GM18511 (cell line): Measurements from ENCODE around the gene F10.

ENCODE experiments used
- ATAC-seq: cut with Tn5 transposase; IDR thresholded peaks from one replicate; pipeline ENCODE4 v1.9.1; 2021; ENCODE audit warnings: mild to moderate bottlenecking, moderate library complexity; ENCODE audit not compliant: unreplicated experiment

The F10 gene

DNA sequence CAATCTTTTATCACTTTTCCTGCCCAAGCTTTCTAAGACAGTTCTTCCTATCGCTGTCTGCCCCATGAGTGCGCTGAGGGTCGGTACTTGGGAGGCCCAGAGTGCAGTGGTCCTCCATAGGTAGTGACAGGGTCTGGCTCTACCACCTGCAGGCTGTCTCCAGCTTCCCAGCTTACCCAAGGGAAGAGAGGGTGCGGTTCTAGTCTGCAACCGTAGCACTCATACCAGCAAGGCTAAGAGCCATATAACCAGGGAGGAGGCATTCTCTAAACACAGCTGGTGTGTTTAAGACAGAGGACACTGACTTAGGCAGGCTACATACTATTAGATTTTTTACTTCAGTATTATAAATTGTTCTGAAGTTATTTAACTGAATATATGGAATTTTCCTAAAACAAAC is 44.1 kb downstream of the F10 start:
- ATAC-seq = no peak

DNA sequence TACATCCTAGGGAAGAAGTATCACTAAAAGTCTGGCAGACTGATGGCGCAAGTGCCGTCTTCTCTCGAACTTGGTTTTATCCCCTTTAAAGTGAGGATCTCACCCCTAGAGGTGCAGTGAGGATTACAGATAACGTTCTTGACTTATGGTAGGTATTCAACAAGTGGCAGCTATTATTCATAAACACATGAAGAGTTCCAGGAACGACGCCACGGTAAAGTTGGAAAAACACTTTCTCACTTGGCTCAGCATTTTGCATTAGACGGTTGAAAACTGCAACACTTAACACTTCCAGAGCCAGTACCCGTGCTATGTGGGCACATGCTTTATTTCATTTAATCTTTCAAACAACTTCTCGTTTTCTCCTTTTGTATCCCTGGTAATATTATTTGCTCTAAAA is 44.6 kb downstream of the F10 start:
- no peak for ATAC-seq

DNA sequence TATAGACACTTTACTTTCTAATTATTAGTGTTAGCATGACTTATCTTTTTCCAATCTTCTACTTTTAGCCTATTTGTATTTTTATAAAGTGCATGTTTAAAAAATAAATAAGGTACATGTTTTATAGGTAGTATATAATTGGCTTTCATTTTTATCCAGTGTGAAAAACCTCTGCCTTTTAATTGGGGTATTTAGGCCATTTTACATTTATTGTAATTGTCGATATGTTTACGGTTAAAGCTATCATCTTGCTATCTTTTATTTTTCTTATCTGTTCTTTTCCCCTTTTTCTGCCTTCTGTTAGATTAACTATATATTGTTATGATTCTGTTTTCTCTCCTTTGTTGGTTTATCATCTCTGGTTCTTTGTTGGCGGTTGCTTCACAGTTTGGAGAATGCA is 45.0 kb downstream of the F10 start:
- ATAC-seq = no peak

DNA sequence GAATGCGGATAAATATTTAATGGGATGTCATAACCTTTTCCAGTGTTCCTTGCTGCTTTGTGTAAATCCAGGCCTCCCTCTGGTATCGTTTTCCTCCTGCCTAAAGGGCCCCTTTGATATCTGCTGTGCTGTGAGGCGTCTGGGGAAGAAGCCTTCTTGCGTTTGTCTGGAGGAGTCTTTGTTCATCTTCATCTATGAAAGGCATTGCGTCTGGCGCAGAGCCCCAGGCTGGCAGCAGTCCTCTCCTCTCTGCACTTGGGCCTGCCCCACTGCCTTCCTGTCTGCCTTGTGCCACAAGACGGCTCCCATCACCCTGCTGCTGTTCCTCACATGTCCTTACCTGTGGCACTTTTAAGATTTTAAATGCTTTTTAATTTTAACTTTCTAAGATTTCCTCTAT is 45.6 kb downstream of the F10 start:
- no peak for ATAC-seq

DNA sequence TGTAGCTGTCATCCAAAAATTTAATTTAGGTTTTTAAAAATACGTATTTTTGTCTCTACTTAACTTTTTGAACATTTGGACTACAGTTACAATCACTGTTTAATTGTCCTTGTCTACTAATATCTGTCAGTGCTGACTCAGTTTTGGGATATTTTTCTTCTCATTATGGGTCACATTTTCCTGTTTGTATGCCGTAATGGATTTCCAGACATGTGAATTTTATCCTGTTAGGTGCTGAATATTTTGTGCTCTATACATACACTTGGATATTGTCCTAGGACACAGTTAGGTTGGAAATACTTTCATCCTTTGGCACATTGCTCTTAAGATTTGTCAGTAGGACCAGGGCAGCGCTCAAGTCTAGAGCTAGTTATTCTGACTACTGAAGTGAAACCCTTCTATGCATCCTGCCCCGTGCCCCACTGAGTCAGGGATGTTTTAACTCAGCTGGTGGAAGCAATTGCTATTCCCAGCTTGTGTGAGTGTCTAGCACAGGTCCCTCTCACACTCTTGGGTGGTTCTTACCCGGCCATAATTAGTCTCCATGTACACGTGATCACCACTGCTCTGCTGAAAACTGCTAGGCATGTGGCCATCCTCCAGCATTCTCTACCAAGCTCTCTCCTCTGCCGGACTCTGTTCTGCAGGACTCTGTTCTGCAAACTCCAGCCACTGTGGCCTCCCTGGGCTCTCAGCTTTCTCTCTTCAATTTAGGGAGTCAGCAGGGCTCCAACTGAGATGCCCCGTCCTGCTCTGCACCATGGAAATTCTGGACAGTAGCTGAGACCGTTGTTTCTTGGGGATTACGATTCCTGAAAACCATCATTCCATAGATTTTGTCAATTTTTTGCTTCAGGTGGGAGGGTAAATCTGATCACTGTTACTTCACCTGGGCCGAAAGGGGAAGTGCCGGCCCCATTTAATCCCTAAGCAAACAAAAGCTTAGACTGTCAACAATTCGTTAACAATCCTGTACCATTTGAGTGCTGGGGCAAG is 47.0 kb downstream of the F10 start:
- ATAC-seq = no peak

DNA sequence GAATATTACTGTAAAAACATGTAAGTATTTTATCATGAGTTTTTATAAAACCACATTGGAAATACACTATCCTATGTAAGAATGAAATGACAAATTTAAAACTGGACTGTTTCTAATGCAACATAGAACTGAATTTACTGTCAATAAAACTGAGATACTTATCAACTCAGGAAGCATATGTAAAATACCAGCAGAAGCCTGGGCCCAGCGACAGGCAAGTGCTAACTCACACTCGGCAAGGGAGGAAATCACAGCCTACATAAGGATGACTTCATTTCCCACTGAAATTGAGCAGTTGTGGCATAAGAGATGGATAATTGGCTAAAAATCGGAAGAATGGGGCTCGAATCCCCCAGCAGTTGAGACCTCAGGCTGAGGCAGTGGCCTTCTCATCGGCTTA is 47.9 kb downstream of the F10 start:
- ATAC-seq = no peak

DNA sequence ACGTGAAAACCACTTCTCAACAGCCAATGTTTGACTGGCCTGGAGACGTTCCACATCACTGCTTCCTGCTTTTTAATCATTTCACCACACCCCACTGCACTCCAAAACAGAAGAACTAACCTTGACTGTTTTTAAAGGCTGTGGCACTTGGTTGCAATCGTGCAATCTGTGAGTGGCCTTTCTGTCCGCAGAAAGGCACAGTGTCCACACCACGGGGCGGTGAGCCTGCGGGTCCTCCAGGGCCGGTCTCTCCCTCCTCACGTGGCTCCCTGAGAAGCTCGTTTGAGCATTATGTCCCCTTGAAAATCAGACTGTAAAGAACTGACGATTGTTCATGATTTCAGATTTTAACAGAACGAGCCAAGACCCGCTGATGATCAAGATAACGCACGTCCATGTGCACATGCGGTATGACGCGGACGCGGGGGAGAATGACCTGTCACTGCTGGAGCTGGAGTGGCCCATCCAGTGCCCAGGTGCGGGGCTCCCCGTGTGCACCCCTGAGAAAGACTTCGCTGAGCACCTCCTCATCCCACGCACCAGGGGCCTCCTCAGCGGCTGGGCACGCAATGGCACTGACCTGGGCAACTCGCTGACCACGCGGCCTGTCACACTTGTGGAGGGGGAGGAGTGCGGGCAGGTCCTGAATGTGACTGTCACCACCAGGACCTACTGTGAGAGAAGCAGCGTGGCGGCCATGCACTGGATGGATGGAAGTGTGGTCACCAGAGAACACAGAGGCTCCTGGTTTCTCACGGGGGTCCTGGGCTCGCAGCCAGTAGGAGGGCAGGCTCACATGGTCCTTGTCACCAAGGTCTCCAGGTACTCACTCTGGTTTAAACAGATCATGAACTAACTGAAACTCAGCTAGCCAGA is 48.9 kb downstream of the F10 start:
- no peak for ATAC-seq

DNA sequence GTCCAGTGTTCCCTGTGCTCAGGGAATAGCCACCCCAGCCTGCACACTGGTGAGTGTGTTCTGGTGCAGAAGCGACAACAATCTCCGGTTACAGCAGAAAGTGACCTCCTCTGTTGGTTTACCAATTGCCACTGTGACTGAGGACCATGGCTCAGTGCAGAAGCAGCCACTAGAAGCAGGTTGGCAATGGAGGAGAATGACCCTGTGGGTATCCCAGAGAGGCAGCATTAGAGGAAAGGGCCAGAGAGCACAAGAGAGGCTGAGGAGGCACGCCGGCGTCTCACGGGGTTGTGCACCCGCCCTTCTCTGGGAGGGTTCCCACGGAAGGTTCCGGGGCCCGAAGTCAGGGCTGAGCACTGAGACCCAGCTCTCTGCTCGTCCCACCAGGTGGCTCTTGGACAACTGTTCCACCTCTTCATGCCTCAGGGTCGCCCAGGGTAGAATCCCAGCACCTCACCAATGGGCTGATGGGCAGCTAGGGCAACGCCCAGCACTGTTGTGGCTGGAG is 49.9 kb downstream of the F10 start:
- no peak for ATAC-seq

DNA sequence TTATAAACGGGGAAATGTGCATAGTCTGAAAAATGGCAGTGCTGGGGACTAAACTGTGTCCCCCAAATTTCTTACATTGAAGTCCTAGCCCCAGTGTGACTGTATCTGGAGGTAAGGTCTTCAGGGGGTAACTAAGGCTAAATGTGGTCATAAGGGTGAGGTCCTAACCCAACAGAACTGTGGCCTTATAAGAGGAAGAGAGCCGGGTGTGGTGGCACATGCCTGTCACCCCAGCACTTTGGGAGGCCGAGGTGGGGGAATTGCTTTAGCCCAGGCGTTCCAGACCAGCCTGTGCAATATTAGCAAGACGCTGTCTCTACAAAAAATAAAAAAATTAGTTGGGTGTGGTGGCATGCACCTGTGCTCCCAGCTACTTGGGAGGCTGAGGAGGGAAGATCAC is 53.7 kb downstream of the F10 start:
- ATAC-seq = no peak

DNA sequence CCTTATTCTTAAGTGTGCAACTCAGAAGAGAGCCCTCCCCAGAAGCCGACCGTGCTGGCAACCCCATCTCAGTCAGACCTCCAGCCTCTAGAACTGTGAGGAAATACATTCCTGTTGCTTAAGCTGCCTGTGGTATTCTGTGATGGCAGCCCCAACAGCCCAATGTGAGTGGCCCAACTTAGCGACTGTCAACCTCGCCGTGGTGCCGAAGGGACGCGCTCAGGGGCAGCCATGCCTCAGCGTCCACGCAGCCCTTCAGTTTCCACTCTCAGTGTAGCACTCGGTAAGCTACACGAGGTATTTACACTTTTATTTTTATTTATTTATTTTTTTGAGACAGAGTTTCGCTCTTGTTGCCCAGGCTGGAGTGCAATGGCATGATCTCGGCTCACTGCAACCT is 54.2 kb downstream of the F10 start:
- ATAC-seq = no peak

DNA sequence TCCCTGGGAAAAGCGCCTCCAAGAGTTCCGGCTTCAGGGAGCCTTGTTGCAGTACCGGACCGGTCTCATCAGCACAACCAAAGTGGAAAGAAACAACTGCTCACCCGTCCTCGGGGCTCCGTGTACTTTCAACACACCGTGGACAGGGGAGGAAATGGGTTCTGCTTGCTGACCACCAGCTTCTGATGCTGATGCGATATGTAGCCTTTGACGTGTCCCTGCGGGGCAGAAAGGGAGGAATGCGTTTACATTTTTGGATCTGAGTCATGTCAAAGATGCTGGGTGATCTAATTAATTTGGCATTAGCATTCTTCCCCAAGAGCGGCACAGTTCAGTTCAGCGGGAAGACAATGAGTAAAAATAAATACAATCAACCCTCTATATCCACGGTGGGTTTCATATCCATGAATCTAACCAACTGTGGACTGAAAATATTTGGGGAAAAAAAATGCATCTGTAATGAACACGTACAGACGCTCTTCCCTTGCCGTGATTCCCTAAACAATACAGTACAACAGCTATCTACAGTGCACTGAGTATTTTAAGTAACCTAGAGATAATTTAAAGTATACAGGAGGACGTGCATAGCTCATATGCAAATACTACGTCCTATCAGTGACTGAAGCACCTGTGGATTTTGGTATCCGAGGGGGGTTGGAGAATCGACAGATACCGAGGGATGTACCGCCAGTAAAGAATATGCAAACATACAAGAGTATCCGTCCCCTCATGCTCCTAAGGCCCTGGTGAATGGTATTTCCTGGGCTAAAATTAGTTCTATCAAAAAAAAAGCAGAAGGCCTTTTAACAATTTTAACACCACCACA is 55.7 kb downstream of the F10 start:
- ATAC-seq = no peak

DNA sequence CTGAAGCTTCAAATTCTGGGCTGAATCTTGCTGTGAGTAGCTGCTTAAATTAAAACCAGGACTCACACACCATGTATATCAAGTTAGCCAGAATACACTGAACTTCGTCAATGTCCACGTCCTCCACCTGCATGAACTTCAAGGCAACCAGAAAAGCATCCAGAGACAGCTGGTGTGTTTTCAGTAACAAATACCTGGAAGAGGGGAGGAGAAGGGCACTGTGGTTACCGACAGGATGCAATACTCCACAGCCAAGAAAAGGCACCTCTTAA is 56.2 kb downstream of the F10 start:
- ATAC-seq = no peak

DNA sequence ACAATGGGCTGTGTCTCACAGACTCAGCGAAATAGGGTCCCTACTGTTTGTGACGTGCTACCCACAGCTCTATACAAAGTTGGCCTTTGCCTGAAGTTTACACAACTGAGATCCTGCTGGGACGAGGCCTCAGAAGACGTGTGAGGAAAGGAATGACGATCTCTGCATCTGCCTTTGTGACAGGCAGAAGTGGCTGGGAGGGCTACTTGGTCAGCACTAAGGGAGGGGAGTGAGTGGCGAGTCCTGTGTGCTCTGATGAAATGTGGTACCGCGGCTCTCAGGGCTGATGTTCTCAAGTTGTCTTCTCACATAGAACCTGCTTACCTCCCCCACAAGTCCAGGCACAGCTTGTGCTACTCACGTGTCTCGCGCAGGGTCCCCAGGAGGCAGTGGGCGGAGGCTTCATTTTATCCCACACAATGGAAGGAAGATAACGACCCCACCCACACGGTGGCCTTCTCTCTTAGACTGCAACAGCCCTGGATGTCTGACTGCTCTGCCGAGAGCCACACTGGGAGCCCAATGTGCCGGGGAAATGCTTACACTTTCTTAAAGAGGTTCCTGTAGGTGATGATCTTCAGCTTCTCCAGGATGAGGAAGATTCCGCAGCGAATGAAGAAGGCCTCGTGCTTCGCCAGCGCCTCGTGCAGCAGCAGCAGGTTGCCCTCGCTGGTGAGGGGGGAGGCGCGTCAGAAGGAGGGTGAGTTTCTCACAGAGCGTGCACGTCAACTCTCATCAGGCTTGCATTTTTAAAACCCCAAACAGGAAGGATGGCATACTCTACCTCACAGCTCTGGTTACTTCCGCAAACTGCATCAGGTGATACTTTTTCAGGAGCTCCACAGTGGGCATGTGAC is 57.0 kb downstream of the F10 start:
- no peak for ATAC-seq

DNA sequence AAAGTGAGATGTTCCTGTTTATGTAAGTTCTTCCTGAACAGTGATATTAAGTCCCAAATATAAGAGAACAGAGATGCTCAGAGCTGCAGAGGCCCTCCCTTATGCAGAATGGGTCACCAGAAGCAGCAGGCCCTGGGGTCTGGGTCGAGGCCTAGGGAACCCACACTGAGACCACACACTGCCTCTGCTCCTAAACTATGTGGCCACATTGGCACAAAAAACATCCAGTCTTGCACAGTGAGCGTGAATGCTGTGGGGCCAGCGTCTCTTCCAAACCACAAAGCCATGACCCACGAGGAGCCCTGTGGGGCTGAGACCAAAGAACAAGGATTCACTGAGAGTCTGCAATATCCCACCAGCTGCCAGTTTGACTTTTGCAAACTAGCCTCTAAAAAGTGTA is 59.4 kb downstream of the F10 start:
- no peak for ATAC-seq

DNA sequence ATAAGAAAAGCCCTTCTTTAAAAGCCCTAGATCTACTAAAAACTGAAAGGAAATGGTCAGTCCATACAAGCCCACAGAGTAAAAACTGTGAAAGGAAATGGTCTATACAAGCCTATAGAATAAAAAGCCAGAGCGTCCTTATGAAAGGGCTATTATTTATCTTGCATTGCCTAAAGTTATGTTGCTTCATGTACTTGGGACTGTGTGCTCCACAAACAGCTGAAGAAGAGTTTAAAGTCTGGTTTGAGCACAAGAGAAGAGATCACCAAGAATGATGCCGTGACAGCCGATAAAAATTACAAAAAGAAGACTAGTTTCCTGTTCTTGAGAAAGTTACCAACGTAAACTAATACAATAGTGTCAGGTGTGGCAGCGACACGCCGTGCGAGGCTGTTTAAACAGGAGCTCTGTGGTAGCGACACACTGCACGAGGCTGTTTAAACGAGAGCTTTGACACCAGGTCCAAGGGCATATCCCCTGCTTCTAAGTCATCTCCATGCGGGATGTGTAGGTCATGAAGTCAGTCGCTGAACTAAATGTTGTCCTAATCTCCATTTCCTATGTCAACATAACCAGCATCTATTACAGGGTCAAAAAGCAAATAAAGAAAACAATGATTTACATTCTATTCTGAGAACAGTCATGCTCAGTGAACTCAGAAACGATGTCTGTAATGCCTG is 61.0 kb downstream of the F10 start:
- ATAC-seq = no peak

DNA sequence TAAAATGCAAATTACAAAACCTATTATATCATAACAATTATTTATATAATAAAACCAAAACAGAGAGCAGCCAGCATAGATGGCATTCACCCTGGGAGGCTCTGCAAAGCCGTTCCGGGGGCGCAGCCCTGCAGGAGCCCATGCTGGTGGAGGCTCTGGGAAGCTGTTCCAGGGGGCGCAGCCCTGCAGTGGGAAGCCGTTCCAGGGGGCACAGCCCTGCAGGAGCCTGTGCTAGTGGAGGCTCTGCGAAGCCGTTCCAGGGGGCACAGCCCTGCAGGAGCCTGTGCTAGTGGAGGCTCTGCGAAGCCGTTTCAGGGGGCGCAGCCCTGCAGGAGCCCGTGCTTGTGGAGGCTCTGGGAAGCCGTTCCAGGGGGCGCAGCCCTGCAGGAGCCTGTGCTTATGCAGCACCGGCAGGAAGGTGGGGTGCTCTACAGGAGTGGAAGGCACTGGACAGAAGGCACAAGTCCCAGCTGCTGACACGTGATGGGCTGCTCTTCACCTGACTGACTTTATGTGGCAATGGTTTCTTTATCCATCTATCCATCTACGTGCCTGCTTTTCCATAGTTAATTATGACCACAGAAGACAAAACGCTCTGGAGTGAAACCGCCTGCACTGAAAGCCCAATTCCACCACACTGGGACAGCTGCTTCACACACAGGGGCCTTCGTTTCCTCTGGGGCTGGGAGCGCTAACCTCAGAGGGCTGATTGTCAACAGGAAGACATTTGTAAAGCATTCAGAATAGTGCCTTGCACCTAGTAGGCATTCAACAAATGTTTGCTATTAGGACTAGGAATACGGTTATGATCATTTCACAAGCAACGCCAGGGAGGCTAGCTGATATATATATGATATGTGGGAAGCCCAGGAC is 62.2 kb downstream of the F10 start:
- no peak for ATAC-seq

DNA sequence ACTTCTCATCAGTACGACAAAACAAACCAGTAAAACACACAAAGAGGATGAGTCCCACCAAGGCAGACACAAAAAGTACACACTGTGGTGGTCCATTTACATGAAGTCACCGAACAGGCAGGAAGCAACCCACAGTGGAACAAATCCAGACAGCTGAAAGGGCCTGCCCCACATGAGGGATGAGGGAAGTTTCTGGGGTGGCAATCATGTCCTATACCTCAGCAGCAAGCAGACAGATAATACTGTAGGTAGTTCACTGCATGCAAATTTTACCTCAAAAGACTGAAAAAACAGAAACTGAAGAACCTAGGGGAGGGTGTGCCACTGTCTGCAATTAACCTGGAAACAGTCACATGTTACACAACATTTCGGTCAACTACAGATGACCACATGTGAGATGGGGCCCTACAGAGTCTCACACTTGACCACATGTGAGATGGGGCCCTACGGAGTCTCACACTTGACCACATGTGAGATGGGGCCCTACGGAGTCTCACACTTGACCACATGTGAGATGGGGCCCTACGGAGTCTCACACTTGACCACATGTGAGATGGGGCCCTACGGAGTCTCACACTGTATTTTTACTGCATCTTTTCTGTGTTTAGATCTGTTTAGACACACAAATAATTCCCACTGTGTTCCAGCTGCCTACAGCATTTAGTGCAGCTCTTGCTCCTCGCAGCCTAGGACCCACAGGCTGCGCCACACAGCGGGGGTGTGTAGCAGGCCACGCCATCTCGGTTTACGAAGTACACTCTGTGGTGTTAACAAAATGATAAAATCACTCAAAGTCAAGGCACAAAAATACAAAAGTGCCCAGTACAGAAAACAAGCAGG is 63.7 kb downstream of the F10 start:
- ATAC-seq = peak; percentile 94

DNA sequence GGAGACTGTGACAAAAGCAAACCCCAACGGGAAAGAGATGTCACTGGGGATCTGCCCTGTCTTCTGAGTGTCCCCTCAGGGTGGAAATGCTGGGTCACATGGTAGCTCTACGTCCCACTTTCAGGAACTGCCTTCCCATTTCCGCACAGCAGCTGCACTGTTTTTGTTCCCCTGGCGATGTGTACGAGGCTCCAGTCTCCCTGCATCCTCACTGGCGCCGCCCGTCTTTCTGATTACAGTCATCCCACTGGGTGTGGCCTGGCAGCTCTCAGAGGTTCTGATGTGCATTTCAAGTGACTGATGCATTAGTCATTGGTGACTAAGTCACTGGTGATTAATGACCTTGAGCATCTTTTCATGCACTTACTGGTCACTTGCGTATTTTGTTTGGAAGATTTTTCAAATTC is 64.7 kb downstream of the F10 start:
- no peak for ATAC-seq
